ENCODE results near the gene OR4D2. TPM values are rescaled to one million over a fixed set of nuclear protein-coding genes. Genes with fewer than 3 reads are reported as not detected.

OR4D2 gene
- total and polyA plus RNA-seq, 7 experiments from 2014 or later = not detected

DNA sequence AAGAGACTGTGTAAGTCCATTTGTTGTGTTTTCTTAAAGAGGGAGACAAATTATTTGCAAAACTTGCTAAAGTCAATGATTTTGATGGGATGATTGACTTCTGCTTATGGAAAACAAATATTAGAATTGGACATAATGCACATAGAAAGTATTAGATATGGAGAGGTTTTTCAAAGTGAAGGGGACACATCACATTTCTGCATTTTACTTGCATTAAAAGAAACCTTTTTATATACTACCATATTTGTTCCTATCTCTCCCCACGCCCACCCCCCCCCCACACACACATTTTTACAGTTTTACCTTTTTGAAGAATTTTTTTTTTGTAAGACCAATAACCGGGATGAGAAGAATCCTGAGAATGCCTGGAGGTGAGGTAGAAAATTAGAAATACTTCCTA lies 8.6 kb upstream of the OR4D2 start:
- Histone ChIP-seq H3K4me3 (ENCODE audit: low read length) (no peak overlapping the region), H3K4me1 (ENCODE audit: control insufficient read depth in 2 of 2, insufficient read depth in 2 of 2, low read length in 2 of 2) (peaks cover 30 to 38% of the 10 kb centered on the region in 2 donors), H3K27me3 (ENCODE audit: control insufficient read depth in 2 of 2, insufficient read depth in 2 of 2, low read length in 2 of 2) (no peaks in the 10 kb centered on the region), H3K27ac (ENCODE audit: low read depth, low read length) (peak overlapping the region; percentile 88), H3K36me3 (ENCODE audit: control insufficient read depth in 2 of 3, insufficient read depth in 3 of 3, low read length in 3 of 3) (no peaks in the 10 kb centered on the region), H3K9me3 (ENCODE audit: control insufficient read depth in 2 of 3, low read length in 3 of 3) (no peaks in the 10 kb centered on the region)
- Mint-ChIP-seq H3K36me3 (peaks cover 0 to 26% (median 16%) of the 10 kb centered on the region in 5 donors), H3K27ac (peak overlapping the region in 2 of 9 donors; percentile 14 to 94), H3K9me3 (peaks cover 0 to 21% (median 6%) of the 10 kb centered on the region in 11 donors), H3K4me1 (peaks cover 31 to 78% (median 62%) of the 10 kb centered on the region in 7 donors), H3K4me3 (peak overlapping the region in 8 of 10 donors; percentile 20 to 97 (median 48)), H3K27me3 (peaks cover 0 to 38% (median 0%) of the 10 kb centered on the region in 5 donors)
- ChIA-PET CTCF (interaction anchor here (1.5 to 1.9 kb wide), 3 partner anchors 12 to 14 kb away, joined by 3 to 10 read pairs (median 9); no protein-coding TSS in a partner anchor), POLR2A (interaction anchor here (0.9 to 2.5 kb wide), 3 partner anchors 11 to 14 kb away, joined by 3 to 13 read pairs (median 7); partner anchors contain the start of gene OR4D1)
- intact Hi-C loops (cut with micrococcal nuclease) = loop anchor here in 1 of 2 donors (5.0 kb wide), 2 partner anchors 59 to 359 kb away; partner anchors contain the start of gene MKS1
- DNase-seq (no peak), ATAC-seq (no peak)

DNA sequence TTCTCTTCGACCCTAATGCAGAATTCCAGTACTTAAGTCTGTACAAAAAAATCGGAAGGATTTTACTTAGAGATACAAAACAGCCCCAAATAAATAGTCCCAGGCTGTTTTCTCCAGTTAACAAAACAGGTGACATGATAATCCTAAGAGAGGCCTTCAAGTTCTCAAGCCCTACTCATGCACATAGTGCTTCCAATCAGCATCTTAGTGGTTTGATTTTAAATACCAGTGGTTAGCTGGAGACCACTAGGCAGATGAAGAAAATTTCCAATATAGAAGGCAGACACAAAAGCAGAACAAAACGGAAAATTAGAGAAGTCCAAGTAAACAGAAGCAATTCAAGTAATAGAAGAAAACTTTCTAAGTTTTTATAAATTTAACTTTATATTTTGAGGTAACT lies 5.2 kb upstream of the OR4D2 start:
- POLR2A ChIA-PET = no interaction called here
- Histone ChIP-seq H3K9me3 (ENCODE audit: control insufficient read depth in 2 of 3, low read length in 3 of 3) (no peaks in the 10 kb centered on the region), H3K27ac (ENCODE audit: low read depth, low read length) (no peak overlapping the region), H3K36me3 (ENCODE audit: control insufficient read depth in 2 of 3, insufficient read depth in 3 of 3, low read length in 3 of 3) (no peaks in the 10 kb centered on the region), H3K4me3 (ENCODE audit: low read length) (no peak overlapping the region), H3K4me1 (ENCODE audit: control insufficient read depth in 2 of 2, insufficient read depth in 2 of 2, low read length in 2 of 2) (peaks cover 5% of the 10 kb centered on the region in 2 donors), H3K27me3 (ENCODE audit: control insufficient read depth in 2 of 2, insufficient read depth in 2 of 2, low read length in 2 of 2) (no peaks in the 10 kb centered on the region)
- DNase-seq (no peak), ATAC-seq (no peak)
- CTCF ChIA-PET = interaction anchor here (1.0 kb wide), 1 partner anchor 10 kb away, joined by 3 read pairs; no protein-coding TSS in a partner anchor
- Mint-ChIP-seq H3K27me3 (peaks cover 0 to 59% (median 0%) of the 10 kb centered on the region in 5 donors), H3K4me3 (no peak overlapping the region), H3K27ac (no peak overlapping the region), H3K4me1 (peaks cover 14 to 73% (median 40%) of the 10 kb centered on the region in 7 donors), H3K36me3 (peaks cover 0 to 17% (median 8%) of the 10 kb centered on the region in 5 donors), H3K9me3 (peaks cover 0 to 17% (median 2%) of the 10 kb centered on the region in 11 donors)
- intact Hi-C loops (cut with micrococcal nuclease) = no loop called here

DNA sequence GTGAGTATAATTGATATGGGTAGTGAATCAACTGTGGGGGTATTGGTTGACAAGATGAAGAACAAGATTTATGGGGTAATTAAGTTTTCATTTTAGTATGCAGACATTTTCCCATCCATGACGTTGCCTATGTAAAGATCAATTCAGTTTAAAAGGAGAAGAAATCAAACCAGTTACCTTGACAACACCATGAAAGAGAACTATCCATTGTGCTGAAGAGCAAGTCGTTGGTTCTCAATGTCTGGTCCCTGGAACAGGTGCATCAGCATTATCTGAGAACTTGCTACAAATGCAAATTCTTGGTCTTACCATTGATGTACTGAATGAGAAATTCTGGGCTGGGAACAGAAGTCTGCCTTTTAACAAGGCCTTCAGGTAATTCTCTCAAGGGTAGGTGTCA lies 801 bp upstream of the OR4D2 start:
- intact Hi-C loops (cut with micrococcal nuclease) = no loop called here
- CTCF ChIA-PET = interaction anchor here (0.8 kb wide), 1 partner anchor 986 kb away, joined by 3 read pairs; no protein-coding TSS in a partner anchor
- Mint-ChIP-seq H3K4me1 (peaks cover 20 to 77% (median 48%) of the 10 kb centered on the region in 7 donors), H3K27me3 (peaks cover 0 to 63% (median 0%) of the 10 kb centered on the region in 5 donors), H3K27ac (peak overlapping the region in 1 of 9 donors; percentile 22), H3K4me3 (no peak overlapping the region), H3K9me3 (peaks cover 0 to 13% (median 2%) of the 10 kb centered on the region in 11 donors), H3K36me3 (peaks cover 0 to 9% (median 0%) of the 10 kb centered on the region in 5 donors)
- no peaks in the 10 kb centered on the region for H3K36me3 ChIP-seq (ENCODE audit: control insufficient read depth in 2 of 3, insufficient read depth in 3 of 3, low read length in 3 of 3)
- H3K9me3 ChIP-seq (ENCODE audit: control insufficient read depth in 2 of 3, low read length in 3 of 3) = no peaks in the 10 kb centered on the region
- POLR2A ChIA-PET = interaction anchor here (1.0 to 1.2 kb wide), 2 partner anchors 9 to 19 kb away, joined by 5 to 7 read pairs; no protein-coding TSS in a partner anchor
- DNase-seq = peak in 3 of 9 donors; percentile 21 to 33 (median 24)
- no peak overlapping the region for H3K27ac ChIP-seq (ENCODE audit: low read depth, low read length)
- ATAC-seq = no peak
- no peaks in the 10 kb centered on the region for H3K27me3 ChIP-seq (ENCODE audit: control insufficient read depth in 2 of 2, insufficient read depth in 2 of 2, low read length in 2 of 2)
- no peak overlapping the region for H3K4me3 ChIP-seq (ENCODE audit: low read length)
- H3K4me1 ChIP-seq (ENCODE audit: control insufficient read depth in 2 of 2, insufficient read depth in 2 of 2, low read length in 2 of 2) = peaks cover 26% of the 10 kb centered on the region in 2 donors

DNA sequence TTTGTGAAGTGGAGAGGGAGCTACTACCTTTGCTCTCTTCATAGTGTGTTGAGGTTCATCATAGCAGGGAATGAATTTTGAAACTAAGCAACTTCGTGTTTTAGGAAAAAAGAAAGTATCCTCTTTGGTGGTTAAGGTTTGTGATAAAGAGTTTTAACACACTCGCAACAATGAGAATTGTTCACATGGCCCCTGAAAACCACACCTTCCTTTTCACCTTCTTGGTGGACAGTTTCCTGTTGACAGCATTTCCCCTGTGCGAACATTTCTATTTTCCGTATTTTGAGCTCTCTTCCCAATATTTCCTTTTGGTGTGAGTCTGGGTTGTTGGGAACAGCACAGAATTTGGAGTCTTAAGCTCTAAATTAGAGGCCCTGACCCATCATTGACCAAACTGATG lies 3.8 kb downstream of the OR4D2 start:
- intact Hi-C loops (cut with micrococcal nuclease) = loop anchor here (5.0 to 10.0 kb wide), 3 partner anchors 253 to 318 kb away; partner anchors contain the start of gene MRPS23 (in 2 of the 2)
- Mint-ChIP-seq H3K4me3 (peak overlapping the region; percentile 20 to 76 (median 72)), H3K27ac (peak overlapping the region; percentile 28 to 96 (median 87)), H3K36me3 (peaks cover 0 to 4% (median 0%) of the 10 kb centered on the region in 5 donors), H3K4me1 (peaks cover 32 to 68% (median 59%) of the 10 kb centered on the region in 7 donors), H3K9me3 (peaks cover 0 to 5% (median 0%) of the 10 kb centered on the region in 11 donors), H3K27me3 (peaks cover 0 to 37% (median 0%) of the 10 kb centered on the region in 5 donors)
- ATAC-seq = no peak
- H3K27me3 ChIP-seq (ENCODE audit: control insufficient read depth in 2 of 2, insufficient read depth in 2 of 2, low read length in 2 of 2) = no peaks in the 10 kb centered on the region
- ChIA-PET POLR2A (interaction anchor here (0.9 to 2.1 kb wide), 6 partner anchors 11 to 51 kb away, joined by 3 to 16 read pairs (median 5); no protein-coding TSS in a partner anchor), CTCF (interaction anchor here (0.8 to 6.0 kb wide), 10 partner anchors 9 to 53 kb away, joined by 3 to 83 read pairs (median 4); no protein-coding TSS in a partner anchor)
- no peaks in the 10 kb centered on the region for H3K36me3 ChIP-seq (ENCODE audit: control insufficient read depth in 2 of 3, insufficient read depth in 3 of 3, low read length in 3 of 3)
- peak overlapping the region; percentile 35 for H3K4me3 ChIP-seq (ENCODE audit: low read length)
- H3K9me3 ChIP-seq (ENCODE audit: control insufficient read depth in 2 of 3, low read length in 3 of 3) = no peaks in the 10 kb centered on the region
- DNase-seq = peak in 3 of 9 donors; percentile 9 to 13 (median 13)
- H3K4me1 ChIP-seq (ENCODE audit: control insufficient read depth in 2 of 2, insufficient read depth in 2 of 2, low read length in 2 of 2) = peaks cover 38 to 39% of the 10 kb centered on the region in 2 donors
- peak overlapping the region; percentile 43 for H3K27ac ChIP-seq (ENCODE audit: low read depth, low read length)

DNA sequence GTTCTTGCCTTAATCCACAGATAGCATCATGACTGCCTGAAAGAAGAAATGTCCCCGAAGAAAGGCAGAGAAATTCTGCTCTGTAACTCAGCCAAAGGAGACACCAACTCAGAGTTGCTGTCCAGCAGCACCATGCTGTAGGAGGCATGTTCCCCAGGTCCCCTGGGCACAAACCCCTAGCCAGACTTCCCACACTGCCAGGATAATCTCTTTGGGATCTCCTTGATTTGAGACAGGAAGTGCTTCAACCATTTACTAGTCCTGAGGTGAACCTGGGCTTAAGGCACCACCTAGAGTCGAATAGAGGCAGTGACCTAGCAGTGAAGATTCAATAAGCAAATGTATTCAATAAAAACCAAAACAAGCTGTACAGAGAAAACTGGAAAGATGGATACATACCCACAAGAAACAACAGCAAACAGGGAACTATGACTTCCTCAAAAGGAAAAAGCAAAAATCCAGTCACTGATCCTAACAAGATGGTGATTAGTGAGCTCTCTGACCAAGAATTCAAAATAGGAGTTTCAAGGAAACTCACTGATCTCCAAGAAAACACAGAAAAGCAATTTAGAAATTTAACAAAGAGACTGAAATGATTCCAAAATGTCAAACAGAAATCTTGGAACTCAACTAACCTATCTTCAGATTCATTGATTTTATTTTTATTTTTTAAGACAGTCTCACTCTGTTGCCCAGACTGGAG lies 5.7 kb downstream of the OR4D2 start:
- peaks cover 0 to 20% (median 2%) of the 10 kb centered on the region in 5 donors for H3K27me3 Mint-ChIP-seq
- no peaks in the 10 kb centered on the region for H3K27me3 ChIP-seq (ENCODE audit: control insufficient read depth in 2 of 2, insufficient read depth in 2 of 2, low read length in 2 of 2)
- DNase-seq (peak in 7 of 9 donors; percentile 42 to 69 (median 61)), ATAC-seq (peak; percentile 80)
- H3K27ac ChIP-seq (ENCODE audit: low read depth, low read length) = no peak overlapping the region
- peak overlapping the region in 9 of 10 donors; percentile 8 to 71 (median 35) for H3K4me3 Mint-ChIP-seq
- no peaks in the 10 kb centered on the region for H3K9me3 ChIP-seq (ENCODE audit: control insufficient read depth in 2 of 3, low read length in 3 of 3)
- peaks cover 0 to 4% (median 0%) of the 10 kb centered on the region in 5 donors for H3K36me3 Mint-ChIP-seq
- H3K4me1 Mint-ChIP-seq = peaks cover 31 to 49% (median 48%) of the 10 kb centered on the region in 7 donors
- no peak overlapping the region for H3K4me3 ChIP-seq (ENCODE audit: low read length)
- H3K4me1 ChIP-seq (ENCODE audit: control insufficient read depth in 2 of 2, insufficient read depth in 2 of 2, low read length in 2 of 2) = peaks cover 38 to 39% of the 10 kb centered on the region in 2 donors
- peaks cover 0 to 5% (median 0%) of the 10 kb centered on the region in 11 donors for H3K9me3 Mint-ChIP-seq
- H3K36me3 ChIP-seq (ENCODE audit: control insufficient read depth in 2 of 3, insufficient read depth in 3 of 3, low read length in 3 of 3) = no peaks in the 10 kb centered on the region
- POLR2A ChIA-PET = interaction anchor here (0.7 to 2.1 kb wide), 8 partner anchors 14 to 297 kb away, joined by 3 to 10 read pairs (median 3); no protein-coding TSS in a partner anchor
- CTCF ChIA-PET = interaction anchor here (0.7 to 6.0 kb wide), 17 partner anchors 9 to 279 kb away, joined by 3 to 83 read pairs (median 4); no protein-coding TSS in a partner anchor
- intact Hi-C loops (cut with micrococcal nuclease) = loop anchor here (1.0 to 10.0 kb wide), 13 partner anchors 10 to 1042 kb away; partner anchors contain the start of genes MRPS23 (in 2 of the 2) and SRSF1 (in 1 of the 2)
- H3K27ac Mint-ChIP-seq = peak overlapping the region in 8 of 9 donors; percentile 2 to 96 (median 74)

DNA sequence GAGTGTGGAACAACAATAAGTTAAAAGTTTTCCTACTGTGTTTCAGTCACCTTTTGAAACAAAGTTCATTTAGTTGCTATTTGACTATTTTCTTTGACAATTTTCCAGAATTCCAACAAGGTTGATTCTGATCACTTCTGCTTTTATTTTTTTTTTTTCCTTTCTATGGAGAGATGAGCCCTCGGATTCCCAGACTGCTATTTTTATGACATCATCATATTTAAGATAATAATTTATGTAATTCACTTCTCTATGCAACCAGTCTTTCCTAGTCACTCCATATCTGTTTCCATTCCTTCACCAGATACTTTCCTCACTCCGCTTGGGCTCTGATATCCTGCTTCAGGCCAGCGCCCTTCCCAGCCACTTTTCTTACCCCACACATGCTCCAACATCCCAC lies 8.1 kb downstream of the OR4D2 start:
- Histone ChIP-seq H3K4me1 (ENCODE audit: control insufficient read depth in 2 of 2, insufficient read depth in 2 of 2, low read length in 2 of 2) (peaks cover 23 to 24% of the 10 kb centered on the region in 2 donors), H3K4me3 (ENCODE audit: low read length) (no peak overlapping the region), H3K9me3 (ENCODE audit: control insufficient read depth in 2 of 3, low read length in 3 of 3) (no peaks in the 10 kb centered on the region), H3K27ac (ENCODE audit: low read depth, low read length) (no peak overlapping the region), H3K27me3 (ENCODE audit: control insufficient read depth in 2 of 2, insufficient read depth in 2 of 2, low read length in 2 of 2) (no peaks in the 10 kb centered on the region), H3K36me3 (ENCODE audit: control insufficient read depth in 2 of 3, insufficient read depth in 3 of 3, low read length in 3 of 3) (no peaks in the 10 kb centered on the region)
- ATAC-seq = no peak
- POLR2A ChIA-PET = interaction anchor here (0.9 kb wide), 1 partner anchor 38 kb away, joined by 3 read pairs; no protein-coding TSS in a partner anchor
- H3K4me3 Mint-ChIP-seq = no peak overlapping the region
- peaks cover 0 to 15% (median 5%) of the 10 kb centered on the region in 5 donors for H3K27me3 Mint-ChIP-seq
- no peak overlapping the region for H3K27ac Mint-ChIP-seq
- CTCF ChIA-PET = interaction anchor here (1.5 to 6.0 kb wide), 3 partner anchors 52 to 175 kb away, joined by 3 to 83 read pairs (median 4); no protein-coding TSS in a partner anchor
- no peaks in the 10 kb centered on the region for H3K36me3 Mint-ChIP-seq
- peaks cover 17 to 29% (median 28%) of the 10 kb centered on the region in 7 donors for H3K4me1 Mint-ChIP-seq
- peaks cover 0 to 5% (median 0%) of the 10 kb centered on the region in 11 donors for H3K9me3 Mint-ChIP-seq
- intact Hi-C loops (cut with micrococcal nuclease) = loop anchor here (5.0 to 10.0 kb wide), 3 partner anchors 258 to 323 kb away; partner anchors contain the start of gene MRPS23 (in 2 of the 2)
- DNase-seq = no peak
